H9 (cell line): Measurements from ENCODE around the gene HTR3A. TPM values are rescaled to one million over a fixed set of nuclear protein-coding genes. Genes with fewer than 3 reads are reported as not detected.

ENCODE experiments used
- DNase-seq: peaks from one replicate; pipeline ENCODE4 v3.0.0-alpha.2; 2017
- H2AFZ ChIP-seq: one replicate; pipeline ENCODE4 v1.6.1; 2013; ENCODE audit warnings: mild to moderate bottlenecking, low read length, control low read depth, moderate library complexity
- H2AK5ac ChIP-seq: 2 replicates; pipeline ENCODE4 v1.6.1; 2013; ENCODE audit warnings: low read length, control low read depth, mixed read lengths; ENCODE audit not compliant: insufficient read length
- H2BK120ac ChIP-seq: one replicate; pipeline ENCODE4 v1.6.1; 2013; ENCODE audit warnings: low read depth, mild to moderate bottlenecking, low read length, control low read depth, inconsistent platforms; ENCODE audit not compliant: poor library complexity, severe bottlenecking
- H2BK12ac ChIP-seq: 2 replicates; pipeline ENCODE4 v1.6.1; 2013; ENCODE audit warnings: low read length, control low read depth, mixed read lengths, low read depth; ENCODE audit not compliant: insufficient read length
- H2BK15ac ChIP-seq: 2 replicates; pipeline ENCODE4 v1.6.1; 2013; ENCODE audit warnings: low read depth, low read length, control low read depth
- H2BK20ac ChIP-seq: one replicate; pipeline ENCODE4 v1.6.1; 2013; ENCODE audit warnings: low read depth, mild to moderate bottlenecking, low read length, control low read depth, inconsistent platforms; ENCODE audit not compliant: poor library complexity, severe bottlenecking
- H2BK5ac ChIP-seq: 2 replicates; pipeline ENCODE4 v1.6.1; 2013; ENCODE audit warnings: low read length, control low read depth, mixed read lengths; ENCODE audit not compliant: insufficient read length
- H3K14ac ChIP-seq: 2 replicates; pipeline ENCODE4 v1.6.1; 2013; ENCODE audit warnings: low read length, control low read depth; ENCODE audit not compliant: insufficient read depth
- H3K18ac ChIP-seq: 2 replicates; pipeline ENCODE4 v1.6.1; 2013; ENCODE audit warnings: low read depth, mild to moderate bottlenecking, mixed read lengths, low read length, control low read depth; ENCODE audit not compliant: insufficient read length
- H3K23ac ChIP-seq: 2 replicates; pipeline ENCODE4 v1.6.1; 2013; ENCODE audit warnings: low read length, control low read depth, mixed read lengths, low read depth; ENCODE audit not compliant: insufficient read length
- H3K23me2 ChIP-seq: 2 replicates; pipeline ENCODE4 v1.6.1; 2013; ENCODE audit warnings: low read depth, mild to moderate bottlenecking, mixed read lengths, low read length, control low read depth; ENCODE audit not compliant: insufficient read length, poor library complexity, severe bottlenecking
- H3K27ac ChIP-seq: 2 replicates; pipeline ENCODE4 v1.5.1; 2013; ENCODE audit warnings: low read length, control low read depth, mixed read lengths, low read depth; ENCODE audit not compliant: insufficient read length
- H3K27me3 ChIP-seq: 2 replicates; pipeline ENCODE4 v1.6.1; 2013; ENCODE audit warnings: low read length, control low read depth, inconsistent platforms; ENCODE audit not compliant: insufficient read depth
- H3K4ac ChIP-seq: 2 replicates; pipeline ENCODE4 v1.6.1; 2013; ENCODE audit warnings: low read depth, mild to moderate bottlenecking, control low read depth, inconsistent platforms, low read length, moderate library complexity
- H3K4me1 ChIP-seq: 2 replicates; pipeline ENCODE4 v1.6.1; 2013; ENCODE audit warnings: low read length, control low read depth, inconsistent platforms; ENCODE audit not compliant: insufficient read depth
- H3K4me2 ChIP-seq: 2 replicates; pipeline ENCODE4 v1.6.1; 2013; ENCODE audit warnings: low read length, control low read depth, mixed read lengths; ENCODE audit not compliant: insufficient read length, insufficient read depth
- H3K56ac ChIP-seq: 2 replicates; pipeline ENCODE4 v1.6.1; 2013; ENCODE audit warnings: low read depth, mild to moderate bottlenecking, mixed read lengths, low read length, control low read depth; ENCODE audit not compliant: insufficient read length
- H3K79me1 ChIP-seq: 2 replicates; pipeline ENCODE4 v1.6.1; 2013; ENCODE audit warnings: low read depth, mild to moderate bottlenecking, moderate library complexity, low read length, control low read depth, inconsistent platforms; ENCODE audit not compliant: insufficient read depth, poor library complexity, severe bottlenecking
- H3K79me2 ChIP-seq: 2 replicates; pipeline ENCODE4 v1.6.1; 2013; ENCODE audit warnings: low read length, control low read depth, inconsistent platforms; ENCODE audit not compliant: insufficient read depth
- H3K9ac ChIP-seq: 2 replicates; pipeline ENCODE4 v1.6.1; 2013; ENCODE audit warnings: low read length, control low read depth, mixed read lengths; ENCODE audit not compliant: insufficient read length; ENCODE audit errors: extremely low read depth
- H3K9me3 ChIP-seq: one replicate; pipeline ENCODE4 v1.6.1; 2013; ENCODE audit warnings: low read depth, low read length, inconsistent platforms; ENCODE audit not compliant: control insufficient read depth
- H3T11ph ChIP-seq: one replicate; pipeline ENCODE4 v1.6.1; 2013; ENCODE audit warnings: mild to moderate bottlenecking, low read length, control low read depth, inconsistent platforms
- H4K20me1 ChIP-seq: one replicate; pipeline ENCODE4 v1.6.1; 2013; ENCODE audit not compliant: control insufficient read depth, insufficient read length, insufficient read depth
- H4K5ac ChIP-seq: 2 replicates; pipeline ENCODE4 v1.6.1; 2013; ENCODE audit warnings: low read depth, mild to moderate bottlenecking, mixed read lengths, low read length, control low read depth; ENCODE audit not compliant: insufficient read length
- H4K8ac ChIP-seq: replicated peaks from 2 replicates; pipeline ENCODE4 v1.6.1; 2013; ENCODE audit warnings: low read length, control low read depth, mixed read lengths, low read depth; ENCODE audit not compliant: insufficient read length
- H4K91ac ChIP-seq: 2 replicates; pipeline ENCODE4 v1.6.1; 2013; ENCODE audit warnings: low read depth, mild to moderate bottlenecking, moderate library complexity, mixed read lengths, low read length, control low read depth; ENCODE audit not compliant: insufficient read length
- H3K27ac Mint-ChIP-seq, 3 experiments: 2 replicates in 2 of 3; 3 replicates in 1 of 3; pipeline ENCODE4 v1.8.0; 2020 to 2021; ENCODE audit warnings: mixed read lengths in 3 of 3, mild to moderate bottlenecking in 1 of 3, moderate library complexity in 1 of 3
- H3K27me3 Mint-ChIP-seq: 2 replicates; pipeline ENCODE4 v1.8.0; 2021; ENCODE audit warnings: low read depth, mild to moderate bottlenecking, moderate library complexity, mixed read lengths
- H3K36me3 Mint-ChIP-seq, 3 experiments: 2 replicates in 2 of 3; 3 replicates in 1 of 3; pipeline ENCODE4 v1.8.0; 2020 to 2021; ENCODE audit warnings: low read depth in 3 of 3, mixed read lengths in 3 of 3; ENCODE audit not compliant: insufficient read depth in 1 of 3
- H3K4me1 Mint-ChIP-seq, 2 experiments: 2 replicates each; pipeline ENCODE4 v1.8.0; 2020; ENCODE audit warnings: mixed read lengths in 2 of 2
- H3K4me3 Mint-ChIP-seq, 2 experiments: 2 replicates in 1 of 2; 3 replicates in 1 of 2; pipeline ENCODE4 v1.8.0; 2020 to 2021; ENCODE audit warnings: mild to moderate bottlenecking in 2 of 2, mixed read lengths in 2 of 2, moderate library complexity in 1 of 2
- H3K9me3 Mint-ChIP-seq, 2 experiments: 2 replicates in 1 of 2; 3 replicates in 1 of 2; pipeline ENCODE4 v1.8.0; 2020; ENCODE audit warnings: mild to moderate bottlenecking in 2 of 2, mixed read lengths in 2 of 2, moderate library complexity in 1 of 2
- CTCF ChIP-seq: fragments of 200-600 bp; sonication (generic); conservative IDR thresholded peaks from 3 replicates; pipeline ENCODE4 v1.8.0; 2021; ENCODE audit warnings: antibody characterized with exemption, mild to moderate bottlenecking
- WGBS: extraction: QIAGEN DNeasy Blood & Tissue Kit; methylation state at CpG from one replicate; pipeline ENCODE4 v1.1.7; 2013; ENCODE audit warnings: missing lambda C conversion rate, low lambda C conversion rate, mixed read lengths; ENCODE audit not compliant: insufficient read length; ENCODE audit errors: extremely low coverage; 5-methylcytosine and 5-hydroxymethylcytosine counted together
- total RNA-seq: library from RNA; stranded (reverse); gene quantifications from 2 replicates; pipeline ENCODE4 v1.2.1, GENCODE V29; 2021

HTR3A gene
- total RNA-seq, 1 experiment from 2014 or later: 4.1 TPM

- Mint-ChIP-seq H3K9me3 (no peaks in the 10 kb centered on the region; a peak in 1 of 5 replicates), H3K36me3 (no peaks in the 10 kb centered on the region; a peak in 1 of 7 replicates), H3K4me1 (peaks cover 3% of the 10 kb centered on the region in 2 experiments; a peak in 1 of 4 replicates), H3K27ac (no peak overlapping the region), H3K4me3 (no peak overlapping the region), H3K27me3 (peaks cover 46% of the 10 kb centered on the region)
- no peaks in the 10 kb centered on the region for H3K4me1 ChIP-seq
- no peaks in the 10 kb centered on the region for H3K79me2 ChIP-seq
- H2AK5ac ChIP-seq: no peak overlapping the region
- no peak overlapping the region for H3K4ac ChIP-seq
- H2BK20ac ChIP-seq: no peak overlapping the region
- H2BK120ac ChIP-seq: no peak overlapping the region
- H3K56ac ChIP-seq: no peak overlapping the region
- no peak overlapping the region for H4K5ac ChIP-seq
- no peaks in the 10 kb centered on the region for H3K27me3 ChIP-seq
- no peak overlapping the region for H4K8ac ChIP-seq
- no peak overlapping the region for H3K23ac ChIP-seq
- peaks cover 4% of the 10 kb centered on the region for H3K23me2 ChIP-seq
- no peaks in the 10 kb centered on the region for H3K79me1 ChIP-seq
- no peak overlapping the region for H3K27ac ChIP-seq
- no peak overlapping the region for H2AFZ ChIP-seq
- no peaks in the 10 kb centered on the region for H3K9me3 ChIP-seq
- no peak overlapping the region for H3T11ph ChIP-seq
- no peaks in the 10 kb centered on the region for H4K20me1 ChIP-seq
- H3K18ac ChIP-seq: no peak overlapping the region
- no peak overlapping the region for H2BK5ac ChIP-seq
- H3K14ac ChIP-seq: no peak overlapping the region
- no peak for DNase-seq
- H3K9ac ChIP-seq: no peak overlapping the region
- no peak for TF ChIP-seq CTCF
- H2BK15ac ChIP-seq: no peak overlapping the region
- H2BK12ac ChIP-seq: no peak overlapping the region
- H3K4me2 ChIP-seq: no peak overlapping the region
- no peak overlapping the region for H4K91ac ChIP-seq
- no CpG with 5 or more reads among the region's 2 CpGs for WGBS
Observed at GRCh38 chr11:114033572-114033971, 58.7 kb downstream of the HTR3A start.
